CD4-positive, alpha-beta T cell treated with Interleukin-4 for 1 hour (primary cell): Measurements from ENCODE around the gene PXDC1.

Source experiments
- DNase-seq, 2 donors: peaks; one replicate each; pipeline ENCODE4 v3.0.0-alpha.2; 2020 to 2022

The PXDC1 gene

GRCh38 chr6:3746696-3747095 is 4.8 kb downstream of the PXDC1 start:
- DNase-seq = no peak

DNA sequence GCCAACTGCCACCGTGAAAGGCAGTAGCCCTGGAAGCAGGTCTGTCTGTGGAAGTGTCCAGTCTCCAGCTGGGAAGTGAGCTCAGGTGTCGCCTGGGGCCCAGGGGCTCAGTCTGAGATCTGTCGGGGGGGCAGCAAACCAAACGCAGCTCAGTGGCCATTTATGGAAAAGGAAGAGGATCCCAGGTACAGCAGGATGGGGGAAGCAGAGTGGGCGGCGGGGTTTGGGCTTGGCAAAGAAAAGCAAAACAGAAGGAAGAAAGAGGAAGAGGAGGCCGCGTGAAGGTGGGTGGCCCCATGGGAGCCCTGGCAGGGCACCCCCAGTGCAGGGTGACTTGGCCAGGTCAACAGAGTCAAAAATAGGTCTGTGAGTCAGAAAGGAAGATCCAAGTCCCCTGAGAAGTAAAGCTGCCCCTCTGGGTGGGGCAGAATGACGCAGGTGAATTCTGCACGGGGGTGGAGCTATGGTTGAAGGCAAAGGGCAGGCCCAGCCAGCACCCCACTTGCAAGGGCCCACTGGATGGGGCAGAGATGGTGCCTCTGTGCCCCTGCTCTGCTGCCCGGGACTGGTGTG is 5.3 kb downstream of the PXDC1 start:
- DNase-seq = peak in 1 of 2 donors; percentile 65

GRCh38 chr6:3745566-3746118 is 5.9 kb downstream of the PXDC1 start:
- no peak for DNase-seq

DNA sequence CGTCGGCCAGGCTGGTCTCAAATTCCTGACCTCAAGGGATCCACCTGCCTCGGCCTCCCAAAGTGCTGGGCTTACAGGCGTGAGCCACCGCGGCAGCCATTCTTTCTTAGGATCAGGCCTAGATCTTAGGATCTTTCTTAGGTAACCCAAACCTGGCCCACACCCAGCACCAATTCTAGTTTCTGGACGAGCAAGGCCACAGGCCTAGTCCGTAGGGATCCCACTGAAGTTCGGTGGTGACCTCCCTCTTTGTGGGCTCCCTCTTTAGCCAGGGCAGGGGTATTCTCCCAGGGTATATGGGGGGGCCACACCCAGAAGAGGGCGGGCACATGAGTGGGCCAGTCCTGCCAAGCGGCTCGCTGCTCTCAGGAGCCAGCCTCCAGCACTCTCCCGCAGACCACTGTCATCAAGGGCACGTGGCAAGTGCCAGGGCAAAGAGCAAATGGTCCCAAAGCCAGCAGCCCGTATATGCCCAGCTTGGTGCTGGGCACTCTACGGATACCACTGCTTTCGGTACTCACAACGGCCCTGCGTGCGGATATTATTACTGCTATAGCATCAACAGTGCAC is 6.5 kb downstream of the PXDC1 start:
- no peak for DNase-seq

GRCh38 chr6:3744211-3744900 is 7.2 kb downstream of the PXDC1 start:
- no peak for DNase-seq

DNA sequence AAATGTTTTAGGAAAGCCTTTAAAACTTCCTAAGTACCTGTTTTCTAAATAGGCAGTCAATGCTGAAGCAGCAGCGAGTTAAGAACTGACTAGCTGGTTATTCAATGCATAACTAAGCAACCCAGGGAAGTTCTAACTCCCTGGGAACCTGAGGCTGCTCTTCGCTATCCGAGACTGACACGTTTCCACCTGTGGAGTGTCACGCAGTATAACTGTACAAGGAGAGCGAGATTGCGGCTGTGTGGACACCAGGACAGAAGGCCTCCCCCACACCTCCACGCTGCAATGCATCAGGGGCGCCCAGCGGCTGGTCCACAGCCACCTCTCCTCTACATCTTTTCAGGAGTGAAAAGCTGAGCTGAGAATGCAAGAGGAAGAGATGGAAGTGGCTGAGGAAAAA is 8.0 kb downstream of the PXDC1 start:
- DNase-seq = no peak

- DNase-seq = peak; percentile 85 to 86
Measured at GRCh38 chr6:3742426-3743344, 8.8 kb downstream of the PXDC1 start.

- no peak for DNase-seq
Measured at GRCh38 chr6:3742076-3742425, 9.5 kb downstream of the PXDC1 start.

DNA sequence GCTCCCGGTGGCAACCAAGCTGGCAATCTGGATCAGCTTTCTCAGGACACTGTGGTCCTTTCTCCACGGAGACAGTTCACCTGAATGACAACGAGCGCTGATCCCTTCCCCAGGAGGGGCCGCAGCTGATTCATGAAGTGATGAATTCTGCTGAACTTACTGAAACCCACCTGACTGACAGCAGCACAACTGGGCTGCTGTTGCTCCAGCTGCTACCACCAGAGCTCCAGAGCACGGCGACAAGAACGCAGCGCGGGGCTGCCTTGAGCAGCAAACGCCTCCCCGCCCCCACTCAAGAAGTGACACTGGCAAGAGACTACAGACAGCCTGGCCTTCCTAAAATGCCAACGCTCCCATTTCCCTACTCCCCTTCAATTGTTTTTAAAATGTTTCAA is 10.0 kb downstream of the PXDC1 start:
- DNase-seq = no peak

DNA sequence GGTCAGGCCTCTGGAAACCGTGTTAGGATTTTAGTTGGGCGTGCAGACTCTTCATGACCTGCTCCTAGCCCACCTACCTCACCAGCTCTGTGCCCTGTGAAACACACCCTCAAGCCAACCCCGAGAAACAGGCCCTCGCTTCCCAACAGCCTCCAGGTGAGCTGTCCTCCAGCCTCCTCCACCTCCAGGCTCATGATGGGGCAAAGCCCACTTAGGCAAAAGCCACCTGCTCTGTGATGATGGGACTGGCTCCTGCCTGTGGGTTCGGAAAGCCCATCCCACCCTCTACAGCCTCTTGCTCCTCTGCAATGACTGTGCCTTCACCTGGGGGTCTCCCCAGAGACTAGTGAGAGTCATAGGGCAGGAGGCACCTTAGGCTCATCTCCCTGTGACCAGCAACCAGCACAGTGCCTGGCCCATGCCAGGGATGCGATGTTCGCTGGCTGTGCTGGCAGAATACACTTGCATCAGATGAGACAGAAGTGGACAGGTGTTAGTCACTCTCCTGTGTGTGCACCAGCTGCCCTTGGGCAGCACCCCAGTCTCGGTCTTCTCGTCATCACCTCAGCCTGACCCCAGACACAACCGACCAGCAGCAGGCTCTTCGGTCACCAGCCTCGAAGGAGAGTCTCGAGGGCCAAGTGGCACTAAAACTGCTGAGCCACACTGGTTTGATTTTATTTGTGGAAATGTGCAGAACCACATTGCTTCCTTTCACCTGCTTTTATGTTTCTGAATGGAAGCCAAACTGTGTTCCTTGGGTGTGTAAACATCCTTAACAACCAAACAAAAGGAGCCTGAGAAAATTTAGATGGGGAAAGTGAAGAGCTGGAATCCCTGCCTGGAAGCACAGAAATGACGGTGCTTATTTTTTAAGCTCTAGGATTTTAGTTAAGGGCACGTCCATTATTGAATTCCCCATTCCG is 10.7 kb downstream of the PXDC1 start:
- no peak for DNase-seq

DNA sequence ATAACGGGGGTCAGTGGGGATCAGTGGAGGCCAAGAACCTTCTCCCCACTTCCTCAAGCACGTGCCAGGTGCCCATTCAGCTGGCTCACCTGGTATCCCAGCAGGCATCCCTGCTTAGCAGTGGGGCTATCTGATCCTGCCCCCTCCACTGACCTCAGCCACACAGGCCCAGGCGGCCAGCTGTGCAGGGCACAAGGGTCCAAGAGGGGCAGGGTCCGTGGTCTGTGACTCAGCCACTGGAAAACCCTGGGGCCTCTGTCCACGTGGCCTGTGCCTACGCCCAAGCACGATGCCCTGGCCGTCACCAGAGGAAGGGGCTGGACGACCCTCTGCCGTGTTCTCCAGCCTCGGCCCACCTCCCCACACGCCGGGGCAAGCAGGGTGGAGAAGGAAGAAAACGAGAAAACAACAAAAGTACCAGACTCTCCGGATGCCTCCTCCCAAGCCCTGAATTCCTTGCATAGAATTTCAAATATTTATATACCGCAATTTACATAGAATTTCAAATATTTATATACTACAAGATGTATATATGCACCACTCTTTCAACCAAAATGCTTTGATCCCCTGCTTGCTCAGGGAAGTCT is 12.1 kb downstream of the PXDC1 start:
- no peak for DNase-seq

DNA sequence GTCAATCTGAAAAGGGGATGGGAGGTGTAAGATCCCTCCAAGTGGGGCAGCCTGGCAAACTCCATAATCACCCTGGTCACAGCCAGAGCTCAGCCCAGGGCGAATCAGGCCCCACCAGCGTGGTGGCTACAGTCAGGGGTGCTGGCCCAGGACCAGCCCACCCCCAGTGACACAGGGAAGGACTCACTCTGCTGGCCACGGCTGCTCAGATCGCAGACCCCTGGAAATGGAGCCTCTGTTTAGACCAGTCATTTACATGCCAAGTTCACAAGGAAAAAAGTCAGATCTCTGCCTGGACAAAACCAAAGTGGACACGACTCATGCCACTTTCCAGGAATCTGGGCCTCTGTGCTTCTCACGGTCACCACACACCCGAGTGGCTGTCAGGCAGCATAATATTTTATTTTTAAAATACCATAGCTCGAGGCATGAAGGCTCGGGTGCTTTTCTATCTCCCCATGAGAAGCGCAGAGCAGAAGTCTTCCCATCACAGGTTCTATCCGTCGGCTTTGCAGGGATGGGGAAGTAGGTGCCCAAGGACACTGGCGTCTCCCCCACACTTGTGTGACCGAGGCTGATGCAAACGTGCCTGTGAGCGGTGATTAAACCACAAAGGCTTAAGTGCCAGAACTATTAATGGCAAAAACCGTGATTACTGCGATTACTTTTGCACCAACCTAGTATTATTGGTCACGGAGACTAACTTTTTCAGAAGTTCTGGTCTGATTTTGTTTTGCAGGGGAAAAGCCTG is 13.0 kb downstream of the PXDC1 start:
- no peak for DNase-seq

GRCh38 chr6:3737831-3738210 is 13.7 kb downstream of the PXDC1 start:
- no peak for DNase-seq

- DNase-seq = no peak
Measured at GRCh38 chr6:3737149-3737830, 14.2 kb downstream of the PXDC1 start.

- DNase-seq = no peak
Measured at GRCh38 chr6:3735029-3735605, 16.4 kb downstream of the PXDC1 start.

DNA sequence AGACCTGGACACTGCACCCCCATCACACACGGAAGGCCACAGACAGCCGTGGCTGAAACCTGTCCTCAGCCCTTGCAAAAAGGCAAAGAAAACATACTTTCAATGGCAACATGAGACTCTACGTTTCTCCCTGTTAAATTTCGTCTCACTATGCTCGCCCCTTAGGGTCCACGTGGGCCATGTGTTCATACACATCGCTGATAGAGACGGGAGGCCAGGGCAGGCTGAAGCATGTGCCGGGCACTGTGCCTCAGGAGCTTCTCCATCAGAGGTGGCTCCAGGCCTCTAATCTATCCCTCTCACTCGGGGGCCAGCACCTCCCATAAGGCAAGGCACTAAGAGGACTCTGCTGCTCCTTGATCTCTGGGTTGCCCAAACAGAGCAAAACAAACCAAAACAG is 17.5 kb downstream of the PXDC1 start:
- no peak for DNase-seq

DNA sequence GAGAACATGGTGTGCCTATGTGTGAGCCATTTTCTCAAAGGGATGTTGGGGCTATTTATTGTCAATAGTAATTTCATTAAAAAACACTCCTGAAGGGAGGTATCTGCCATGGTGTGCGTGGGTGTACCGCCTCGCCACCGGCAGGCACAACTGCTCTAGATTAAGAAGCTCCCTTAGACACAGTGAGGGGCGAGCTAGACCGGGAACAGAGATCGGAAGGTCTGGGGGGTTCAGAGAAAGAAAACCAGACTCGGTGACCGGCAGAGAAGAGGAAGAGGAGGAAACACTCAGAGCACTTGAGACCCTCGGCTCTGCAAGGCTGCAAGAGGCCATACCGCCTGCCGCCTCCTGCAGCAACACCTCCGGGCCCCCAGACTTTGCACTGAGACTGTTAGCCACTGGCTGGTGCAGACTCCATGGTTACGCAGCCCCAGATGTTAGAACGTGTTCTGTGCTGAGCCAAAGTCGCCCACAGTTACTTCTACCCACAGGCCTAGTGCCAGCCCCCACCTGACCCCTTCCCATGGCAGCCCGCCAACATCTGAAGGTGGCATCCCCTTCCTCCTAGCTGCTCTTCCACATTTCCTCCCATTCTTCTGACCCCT is 18.1 kb downstream of the PXDC1 start:
- DNase-seq = no peak

- peak; percentile 61 to 62 for DNase-seq
Measured at GRCh38 chr6:3732345-3733141, 19.0 kb downstream of the PXDC1 start.

DNA sequence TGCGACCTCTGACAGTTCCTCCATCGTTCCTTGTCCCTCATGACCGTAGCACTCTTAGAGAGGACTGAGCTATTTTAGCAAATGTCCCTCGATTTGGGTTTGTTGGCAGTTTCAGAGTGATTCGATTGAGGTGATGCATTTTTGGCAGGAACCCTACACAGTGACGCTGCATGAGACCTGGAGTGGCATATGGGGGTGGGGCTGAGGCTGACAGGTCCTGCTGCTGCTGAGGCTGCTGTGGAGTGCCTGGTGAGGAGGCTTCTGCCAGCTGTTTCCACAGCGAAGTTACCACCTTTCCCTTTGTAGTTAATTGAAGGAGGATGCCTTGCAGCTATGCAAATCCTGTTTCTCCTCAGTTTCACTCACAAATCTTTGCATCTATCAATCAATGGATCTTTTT is 19.8 kb downstream of the PXDC1 start:
- DNase-seq = no peak
